Mesothelial cell of epicardium (in vitro differentiated cells): Measurements from ENCODE around the gene MEF2A. TPM values are rescaled to one million over a fixed set of nuclear protein-coding genes. Genes with fewer than 3 reads are reported as not detected.
A peak's percentile ranks its signal among the peaks of the same experiment; 100 is the strongest.

Experiments used
- DNase-seq, 2 experiments: peaks; one replicate each; pipeline ENCODE4 v3.0.0; 2021; ENCODE audit warnings: low spot score in 2 of 2; ENCODE audit not compliant: unreplicated experiment in 2 of 2
- H3K27ac Mint-ChIP-seq: 2 replicates; pipeline ENCODE4 v1.8.0; 2021; ENCODE audit warnings: mixed read lengths
- H3K27me3 Mint-ChIP-seq: 2 replicates; pipeline ENCODE4 v1.8.0; 2021; ENCODE audit warnings: low read depth, mixed read lengths
- H3K36me3 Mint-ChIP-seq: 2 replicates; pipeline ENCODE4 v1.8.0; 2021; ENCODE audit warnings: mixed read lengths
- H3K4me1 Mint-ChIP-seq: 2 replicates; pipeline ENCODE4 v1.8.0; 2021; ENCODE audit warnings: mixed read lengths
- H3K4me3 Mint-ChIP-seq: 2 replicates; pipeline ENCODE4 v1.8.0; 2021; ENCODE audit warnings: mild to moderate bottlenecking, moderate library complexity, mixed read lengths
- H3K9me3 Mint-ChIP-seq: 2 replicates; pipeline ENCODE4 v1.8.0; 2021; ENCODE audit warnings: mixed read lengths
- CTCF ChIP-seq: fragments of 200-600 bp; sonication (generic); IDR thresholded peaks from one replicate; pipeline ENCODE4 v1.5.0; 2021; ENCODE audit warnings: antibody characterized with exemption; ENCODE audit not compliant: unreplicated experiment
- total RNA-seq: library from RNA; stranded (reverse); gene quantifications from 3 replicates; pipeline ENCODE4 v1.2.1, GENCODE V29; 2021

Gene MEF2A
- total RNA-seq, 1 donor from 2014 or later = 39.1 TPM

DNA sequence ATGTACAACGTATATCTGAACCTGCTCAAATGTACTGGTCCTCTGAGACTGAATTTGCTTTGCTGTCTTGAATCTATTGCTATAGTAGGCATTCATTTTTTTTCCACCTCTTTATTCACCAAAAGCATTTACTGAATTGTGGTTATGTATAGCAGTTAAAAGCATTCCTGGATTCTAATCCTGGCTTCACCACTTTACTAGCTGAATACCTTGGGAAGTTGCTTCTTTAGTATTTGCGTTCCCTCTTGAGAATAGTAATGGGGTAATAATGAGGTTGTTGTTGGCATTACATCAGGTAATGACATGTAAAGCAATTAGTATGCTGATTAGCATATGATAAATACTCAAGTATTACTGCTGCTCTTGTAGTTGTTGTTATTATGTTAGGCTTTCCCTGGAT, 29.1 kb downstream of the MEF2A start:
- H3K27me3 Mint-ChIP-seq = no peaks in the 10 kb centered on the region
- DNase-seq = no peak
- H3K27ac Mint-ChIP-seq = no peak overlapping the region
- peaks cover 44% of the 10 kb centered on the region for H3K36me3 Mint-ChIP-seq
- no peak overlapping the region for H3K4me3 Mint-ChIP-seq
- TF ChIP-seq CTCF = no peak
- H3K9me3 Mint-ChIP-seq = peaks cover 33% of the 10 kb centered on the region
- peaks cover 3% of the 10 kb centered on the region for H3K4me1 Mint-ChIP-seq

GRCh38 chr15:99598296-99598695, 32.5 kb downstream of the MEF2A start:
- TF ChIP-seq CTCF = no peak
- no peak for DNase-seq
- H3K36me3 Mint-ChIP-seq = peaks cover 56% of the 10 kb centered on the region
- H3K27ac Mint-ChIP-seq = no peak overlapping the region
- H3K9me3 Mint-ChIP-seq = peaks cover 51% of the 10 kb centered on the region
- H3K27me3 Mint-ChIP-seq = no peaks in the 10 kb centered on the region
- H3K4me3 Mint-ChIP-seq = no peak overlapping the region
- H3K4me1 Mint-ChIP-seq = no peaks in the 10 kb centered on the region

GRCh38 chr15:99603828-99604227, 38.0 kb downstream of the MEF2A start:
- DNase-seq = no peak
- TF ChIP-seq CTCF = no peak
- H3K9me3 Mint-ChIP-seq = peaks cover 27% of the 10 kb centered on the region
- H3K27me3 Mint-ChIP-seq = no peaks in the 10 kb centered on the region
- H3K4me1 Mint-ChIP-seq = peaks cover 18% of the 10 kb centered on the region
- H3K36me3 Mint-ChIP-seq = peaks cover 33% of the 10 kb centered on the region
- H3K27ac Mint-ChIP-seq = peak overlapping the region; percentile 76
- H3K4me3 Mint-ChIP-seq = no peak overlapping the region

DNA sequence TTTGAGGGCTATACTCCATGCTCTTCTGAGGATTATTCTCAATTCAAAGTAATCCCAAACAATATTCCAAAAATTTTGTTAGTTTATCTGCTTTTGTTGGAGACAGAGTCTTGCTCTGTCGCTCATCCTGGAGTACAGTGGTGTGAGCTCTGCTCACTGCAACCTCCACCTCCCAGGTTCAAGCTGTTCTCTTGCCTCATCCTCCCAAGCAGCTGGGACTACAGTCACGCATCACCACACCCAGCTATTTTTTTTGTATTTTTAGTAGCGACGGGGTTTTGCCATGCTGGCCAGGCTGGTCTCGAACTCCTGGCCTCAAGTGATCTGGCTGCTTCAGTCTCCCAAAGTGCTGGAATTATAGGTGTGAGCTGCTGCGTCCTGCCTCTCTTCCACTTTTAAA, 39.1 kb downstream of the MEF2A start:
- no peak for DNase-seq
- H3K4me1 Mint-ChIP-seq = peaks cover 18% of the 10 kb centered on the region
- H3K4me3 Mint-ChIP-seq = no peak overlapping the region

GRCh38 chr15:99605490-99605931, 39.7 kb downstream of the MEF2A start:
- Mint-ChIP-seq H3K36me3 (peaks cover 21% of the 10 kb centered on the region), H3K4me3 (no peak overlapping the region), H3K27ac (peak overlapping the region; percentile 81), H3K27me3 (no peaks in the 10 kb centered on the region), H3K9me3 (peaks cover 20% of the 10 kb centered on the region), H3K4me1 (peaks cover 18% of the 10 kb centered on the region)
- DNase-seq = no peak
- no peak for TF ChIP-seq CTCF

More for the DNA sequence above, 39.1 kb downstream of the MEF2A start:
- H3K27ac Mint-ChIP-seq = peak overlapping the region; percentile 51
- peaks cover 26% of the 10 kb centered on the region for H3K9me3 Mint-ChIP-seq
- peaks cover 27% of the 10 kb centered on the region for H3K36me3 Mint-ChIP-seq
- TF ChIP-seq CTCF = no peak
- H3K27me3 Mint-ChIP-seq = no peaks in the 10 kb centered on the region

DNA sequence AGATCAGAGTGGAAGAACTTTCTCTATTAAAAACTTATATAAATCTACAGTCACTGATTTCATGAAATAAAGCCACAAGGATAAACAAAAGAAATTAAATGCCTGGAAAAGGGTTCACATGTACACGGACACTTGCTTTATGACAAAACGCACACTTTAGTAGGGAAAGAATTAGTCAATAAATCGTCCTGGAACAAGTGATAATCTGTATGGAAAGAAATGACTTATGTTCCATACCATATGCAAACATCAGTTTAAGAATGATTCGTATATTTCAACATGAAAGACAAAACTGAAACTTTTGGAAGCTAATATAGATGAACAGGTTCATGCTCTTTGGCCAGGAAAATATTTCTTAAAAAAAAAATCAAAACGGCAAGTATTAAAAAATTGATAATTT, 40.2 kb downstream of the MEF2A start:
- Mint-ChIP-seq H3K4me1 (peaks cover 18% of the 10 kb centered on the region), H3K36me3 (peaks cover 19% of the 10 kb centered on the region), H3K27ac (peak overlapping the region; percentile 81), H3K27me3 (no peaks in the 10 kb centered on the region), H3K4me3 (no peak overlapping the region), H3K9me3 (peaks cover 16% of the 10 kb centered on the region)
- DNase-seq = no peak
- TF ChIP-seq CTCF = no peak
